GM06990 (cell line): Measurements from ENCODE around the gene FUT8.

Source experiments
- DNase-seq: peaks from one replicate; pipeline ENCODE4 v3.0.0-alpha.2; 2011; ENCODE audit not compliant: insufficient read length; ENCODE audit errors: extremely low read depth
- H3K27me3 ChIP-seq: replicated peaks from 2 replicates; pipeline ENCODE4 v1.6.0; 2011; ENCODE audit warnings: low read length; ENCODE audit not compliant: control insufficient read depth, insufficient read depth
- H3K36me3 ChIP-seq: 2 replicates; pipeline ENCODE4 v1.5.1; 2011; ENCODE audit warnings: low read length; ENCODE audit not compliant: control insufficient read depth, insufficient read depth
- H3K4me3 ChIP-seq: replicated peaks from 2 replicates; pipeline ENCODE4 v1.5.1; 2011; ENCODE audit warnings: low read depth, mild to moderate bottlenecking, control low read depth, low read length
- CTCF ChIP-seq: IDR thresholded peaks from 2 replicates; pipeline ENCODE4 v1.5.1; 2011; ENCODE audit warnings: low read length, control low read depth, mild to moderate bottlenecking, inconsistent platforms; ENCODE audit not compliant: insufficient read depth, poor library complexity, severe bottlenecking

FUT8 gene

GRCh38 chr14:65637780-65638179 lies 225.2 kb downstream of the FUT8 start:
- no peaks in the 10 kb centered on the region; the same call in 1 of the 2 replicates for H3K36me3 ChIP-seq
- TF ChIP-seq CTCF, result no peak
- H3K27me3 ChIP-seq, result no peaks in the 10 kb centered on the region
- no peak overlapping the region for H3K4me3 ChIP-seq
- DNase-seq, result peak; percentile 62

- DNase-seq, result no peak
- Histone ChIP-seq H3K36me3 (no peaks in the 10 kb centered on the region; the same call in 1 of the 2 replicates), H3K4me3 (no peak overlapping the region), H3K27me3 (no peaks in the 10 kb centered on the region)
- no peak for TF ChIP-seq CTCF
Observed at GRCh38 chr14:65639216-65639615, 226.7 kb downstream of the FUT8 start.

DNA sequence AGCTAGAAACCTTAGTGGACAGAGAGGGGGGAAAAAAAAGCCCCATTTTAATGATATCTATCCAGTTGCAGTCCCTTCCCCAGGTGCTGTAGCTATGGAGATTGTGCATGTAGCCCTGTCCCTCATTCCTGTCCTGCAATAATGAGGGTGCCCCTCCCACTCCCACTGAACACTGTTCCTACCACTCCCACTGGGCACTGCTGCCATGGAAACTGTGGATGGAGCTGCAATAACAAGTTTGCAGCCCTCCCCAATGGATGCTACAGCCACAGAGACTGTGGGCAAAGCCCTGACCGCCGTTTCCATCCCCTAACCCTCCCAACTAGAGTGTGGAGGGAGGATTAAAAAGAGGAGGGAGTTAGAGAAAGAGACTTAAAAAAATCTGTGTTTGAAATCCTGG lies 238.3 kb downstream of the FUT8 start:
- Histone ChIP-seq H3K36me3 (no peaks in the 10 kb centered on the region; the same call in 1 of the 2 replicates), H3K4me3 (no peak overlapping the region), H3K27me3 (no peaks in the 10 kb centered on the region)
- no peak for DNase-seq
- TF ChIP-seq CTCF, result no peak

DNA sequence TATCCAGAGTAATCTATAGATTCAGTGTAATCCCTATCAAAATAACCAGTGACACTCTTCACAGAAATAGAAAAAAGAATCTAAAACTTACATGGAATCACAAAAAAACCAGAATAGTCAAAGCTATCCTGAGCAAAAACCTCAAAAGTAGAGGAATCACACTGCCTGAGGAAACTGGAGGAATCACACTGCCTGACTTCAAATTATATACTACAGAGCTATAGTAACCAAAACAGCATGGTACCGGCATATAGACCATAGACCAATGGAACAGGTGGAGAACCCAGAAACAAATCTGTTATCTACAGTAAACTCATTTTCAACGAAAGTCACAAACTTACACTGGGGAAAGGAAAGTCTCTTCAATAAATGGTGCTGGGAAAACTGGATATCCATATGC lies 244.0 kb downstream of the FUT8 start:
- no peak for TF ChIP-seq CTCF
- no peaks in the 10 kb centered on the region for H3K27me3 ChIP-seq
- no peaks in the 10 kb centered on the region; the same call in 1 of the 2 replicates for H3K36me3 ChIP-seq
- no peak overlapping the region for H3K4me3 ChIP-seq
- DNase-seq, result no peak

DNA sequence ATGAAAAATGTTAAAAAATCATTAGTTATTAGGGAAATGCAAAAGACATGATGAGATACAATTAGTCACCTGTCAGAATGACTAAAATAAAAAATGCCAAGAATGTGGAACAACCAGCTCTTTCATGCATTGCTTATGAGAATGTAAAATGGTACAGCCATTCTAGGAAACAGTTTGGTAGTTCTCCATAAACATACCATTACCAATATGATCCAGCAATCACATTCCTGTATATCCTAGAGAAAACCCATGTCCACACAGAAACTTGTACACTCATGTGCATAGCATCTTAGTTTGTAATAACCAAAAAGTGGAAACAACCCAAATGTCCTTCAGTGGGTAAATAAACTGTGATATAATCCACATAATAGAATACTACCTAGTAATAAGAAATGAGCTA lies 245.7 kb downstream of the FUT8 start:
- DNase-seq, result no peak
- Histone ChIP-seq H3K36me3 (no peaks in the 10 kb centered on the region), H3K27me3 (no peaks in the 10 kb centered on the region), H3K4me3 (no peak overlapping the region)
- TF ChIP-seq CTCF, result no peak

GRCh38 chr14:65661865-65662264 lies 249.3 kb downstream of the FUT8 start:
- Histone ChIP-seq H3K36me3 (no peaks in the 10 kb centered on the region), H3K27me3 (no peaks in the 10 kb centered on the region), H3K4me3 (no peak overlapping the region)
- no peak for TF ChIP-seq CTCF
- DNase-seq, result no peak
